HFFc6 (cell line): ENCODE measurements around the gene MGAT3. TPM values are rescaled to one million over a fixed set of nuclear protein-coding genes. Genes with fewer than 3 reads are reported as not detected.

Experiments used
- DNase-seq: peaks from one replicate; pipeline ENCODE4 v3.0.0-alpha.2; 2018
- H3K27ac Mint-ChIP-seq: 2 replicates; pipeline ENCODE4 v1.8.0; 2020; ENCODE audit warnings: mild to moderate bottlenecking, mixed read lengths
- H3K27me3 Mint-ChIP-seq: 2 replicates; pipeline ENCODE4 v1.8.0; 2021; ENCODE audit warnings: mild to moderate bottlenecking, moderate library complexity, mixed read lengths; ENCODE audit not compliant: insufficient read depth
- H3K36me3 Mint-ChIP-seq: 2 replicates; pipeline ENCODE4 v1.8.0; 2021; ENCODE audit warnings: low read depth, mixed read lengths
- H3K4me1 Mint-ChIP-seq: 2 replicates; pipeline ENCODE4 v1.8.0; 2020; ENCODE audit warnings: low read depth, mixed read lengths
- H3K4me3 Mint-ChIP-seq: 2 replicates; pipeline ENCODE4 v1.8.0; 2020; ENCODE audit warnings: mild to moderate bottlenecking, moderate library complexity, mixed read lengths
- H3K9me3 Mint-ChIP-seq: 2 replicates; pipeline ENCODE4 v1.8.0; 2020; ENCODE audit warnings: mild to moderate bottlenecking, mixed read lengths
- total RNA-seq, 6 experiments: library from RNA; stranded (reverse); fragmentation: NEBNext Ultra II Directional; extraction: Animal tissue kit (Norgen Biotek cat#: 25700); gene quantifications; 2 replicates in 1 of 6; 3 replicates in 5 of 6; pipeline ENCODE4 v1.2.3, GENCODE V29; 2021
- TF ChIP-seq, protein P1 (sequence below): fragments of 200-600 bp; sonication (generic); IDR thresholded peaks from 2 replicates; pipeline ENCODE4 v1.5.0; 2021; ENCODE audit warnings: antibody characterized with exemption, mild to moderate bottlenecking

Gene MGAT3
- total RNA-seq, 6 experiments from 2014 or later: not detected

DNA sequence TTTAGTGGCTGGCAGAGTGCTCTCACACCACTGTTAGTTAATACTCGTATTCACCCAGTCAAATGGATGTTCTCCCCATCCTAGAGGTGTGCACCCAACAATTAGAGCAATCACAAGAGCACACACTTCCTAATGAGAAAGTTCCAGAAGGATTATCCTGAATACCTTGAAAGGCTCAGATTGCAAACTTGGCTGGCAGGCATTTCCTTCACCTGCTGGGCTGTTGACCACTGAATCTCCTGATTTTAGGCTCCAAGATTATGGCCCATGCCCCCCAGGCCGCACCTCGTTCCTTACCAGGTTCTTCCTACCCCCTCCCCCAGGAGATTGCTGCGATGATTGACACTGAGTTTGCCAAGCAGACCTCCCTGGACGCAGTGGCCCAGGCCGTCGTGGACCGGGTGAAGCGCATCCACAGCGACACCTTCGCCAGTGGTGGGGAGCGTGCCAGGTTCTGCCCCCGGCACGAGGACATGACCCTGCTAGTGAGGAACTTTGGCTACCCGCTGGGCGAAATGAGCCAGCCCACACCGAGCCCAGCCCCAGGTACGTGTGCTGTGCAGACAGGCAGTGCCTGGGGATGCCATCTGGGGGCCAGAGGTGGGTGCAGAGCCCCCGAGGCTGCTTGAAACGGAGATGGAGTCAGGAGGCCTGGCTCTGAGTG is 30.3 kb upstream of the MGAT3 start:
- Mint-ChIP-seq H3K4me1 (peaks cover 7% of the 10 kb centered on the region), H3K36me3 (peaks cover 9% of the 10 kb centered on the region), H3K27me3 (no peaks in the 10 kb centered on the region), H3K27ac (no peak overlapping the region), H3K9me3 (no peaks in the 10 kb centered on the region), H3K4me3 (no peak overlapping the region)
- TF ChIP-seq, protein P1, sequence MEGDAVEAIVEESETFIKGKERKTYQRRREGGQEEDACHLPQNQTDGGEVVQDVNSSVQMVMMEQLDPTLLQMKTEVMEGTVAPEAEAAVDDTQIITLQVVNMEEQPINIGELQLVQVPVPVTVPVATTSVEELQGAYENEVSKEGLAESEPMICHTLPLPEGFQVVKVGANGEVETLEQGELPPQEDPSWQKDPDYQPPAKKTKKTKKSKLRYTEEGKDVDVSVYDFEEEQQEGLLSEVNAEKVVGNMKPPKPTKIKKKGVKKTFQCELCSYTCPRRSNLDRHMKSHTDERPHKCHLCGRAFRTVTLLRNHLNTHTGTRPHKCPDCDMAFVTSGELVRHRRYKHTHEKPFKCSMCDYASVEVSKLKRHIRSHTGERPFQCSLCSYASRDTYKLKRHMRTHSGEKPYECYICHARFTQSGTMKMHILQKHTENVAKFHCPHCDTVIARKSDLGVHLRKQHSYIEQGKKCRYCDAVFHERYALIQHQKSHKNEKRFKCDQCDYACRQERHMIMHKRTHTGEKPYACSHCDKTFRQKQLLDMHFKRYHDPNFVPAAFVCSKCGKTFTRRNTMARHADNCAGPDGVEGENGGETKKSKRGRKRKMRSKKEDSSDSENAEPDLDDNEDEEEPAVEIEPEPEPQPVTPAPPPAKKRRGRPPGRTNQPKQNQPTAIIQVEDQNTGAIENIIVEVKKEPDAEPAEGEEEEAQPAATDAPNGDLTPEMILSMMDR: no peak
- DNase-seq: no peak

DNA sequence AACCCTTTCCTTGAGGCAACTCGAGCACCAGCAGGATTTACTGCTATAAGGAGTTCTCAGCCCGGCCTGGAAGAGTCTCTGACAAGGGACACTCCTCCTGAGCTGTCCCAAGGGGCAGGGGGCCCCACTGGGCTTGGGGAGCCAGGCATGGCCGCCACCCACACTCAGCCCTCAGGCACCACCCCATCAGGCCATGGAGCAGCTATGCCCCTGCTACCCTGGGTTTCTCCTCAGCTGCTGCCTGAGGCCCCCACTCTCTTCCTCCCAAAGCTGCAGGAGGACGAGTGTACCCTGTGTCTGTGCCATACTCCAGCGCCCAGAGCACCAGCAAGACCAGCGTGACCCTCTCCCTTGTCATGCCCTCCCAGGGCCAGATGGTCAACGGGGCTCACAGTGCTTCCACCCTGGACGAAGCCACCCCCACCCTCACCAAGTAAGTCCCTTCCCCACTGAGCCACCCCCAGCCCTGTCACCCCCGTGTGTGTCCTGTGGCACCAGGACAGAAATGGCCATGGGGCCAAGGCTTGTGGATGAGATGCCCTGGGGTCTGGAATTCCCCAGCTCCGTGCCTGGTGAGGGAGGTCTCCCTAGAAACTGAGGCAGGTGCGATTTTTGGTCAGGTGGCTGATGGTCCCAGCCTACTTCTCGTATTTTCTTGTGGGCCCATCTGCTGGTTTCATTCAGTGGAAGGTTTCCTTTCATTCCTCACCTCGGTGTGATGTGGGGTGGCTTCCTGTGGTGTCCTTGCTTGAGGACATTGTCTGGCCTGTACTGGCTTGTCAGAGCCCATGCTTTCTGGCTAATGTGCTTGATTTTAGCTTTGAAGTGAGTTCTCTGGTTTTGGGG is 28.8 kb upstream of the MGAT3 start:
- H3K36me3 Mint-ChIP-seq: peaks cover 5% of the 10 kb centered on the region
- no peaks in the 10 kb centered on the region for H3K27me3 Mint-ChIP-seq
- TF ChIP-seq, protein P1: no peak
- no peak for DNase-seq
- H3K27ac Mint-ChIP-seq: no peak overlapping the region
- no peak overlapping the region for H3K4me3 Mint-ChIP-seq
- no peaks in the 10 kb centered on the region for H3K9me3 Mint-ChIP-seq
- H3K4me1 Mint-ChIP-seq: peaks cover 12% of the 10 kb centered on the region

DNA sequence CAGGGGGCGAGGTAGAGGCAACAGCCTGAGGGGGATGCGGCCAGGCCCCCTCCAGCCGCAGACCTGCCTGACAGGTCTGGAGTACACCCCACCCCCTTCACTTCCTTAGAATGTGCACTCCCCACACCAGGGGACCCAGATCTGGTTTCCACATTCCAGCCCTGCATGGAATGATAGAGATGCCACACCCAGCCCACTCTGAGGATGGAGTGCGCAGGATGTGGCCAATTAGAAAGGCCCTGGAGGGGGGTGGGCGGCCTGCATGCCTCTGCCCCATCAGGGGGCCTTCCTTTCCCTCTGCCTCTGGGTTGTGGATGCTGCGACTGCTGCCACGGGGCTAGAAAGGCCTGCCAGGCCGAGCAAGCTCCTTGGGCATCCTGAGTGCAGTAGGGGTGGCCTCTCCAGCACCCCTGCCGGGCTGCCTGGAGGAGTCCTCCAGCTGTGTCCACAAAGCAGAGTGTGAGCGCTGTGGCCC is 28.2 kb upstream of the MGAT3 start:
- H3K4me3 Mint-ChIP-seq: no peak overlapping the region
- no peaks in the 10 kb centered on the region for H3K27me3 Mint-ChIP-seq
- H3K4me1 Mint-ChIP-seq: peaks cover 12% of the 10 kb centered on the region
- H3K9me3 Mint-ChIP-seq: no peaks in the 10 kb centered on the region
- no peak overlapping the region for H3K27ac Mint-ChIP-seq
- no peak for DNase-seq
- TF ChIP-seq, protein P1: no peak
- peaks cover 5% of the 10 kb centered on the region for H3K36me3 Mint-ChIP-seq

DNA sequence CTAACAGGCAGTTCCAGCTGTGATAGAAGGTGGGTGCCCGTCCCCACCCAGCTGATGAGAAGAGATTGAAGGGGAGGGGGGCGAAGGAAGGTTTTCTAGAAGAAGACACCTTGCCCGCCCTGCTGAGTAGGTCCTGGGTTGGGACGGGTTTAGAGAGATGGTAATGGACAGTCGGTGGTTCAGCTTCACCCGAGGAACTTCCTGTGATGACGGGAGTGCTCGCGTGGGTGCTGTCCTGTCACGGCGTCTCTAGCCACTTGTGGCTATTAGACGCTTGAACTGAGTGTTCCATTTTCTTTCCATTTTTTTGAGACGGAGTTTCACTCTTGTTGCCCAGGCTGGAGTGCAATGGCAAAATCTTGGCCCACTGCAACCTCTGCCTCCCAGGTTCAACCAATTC is 27.6 kb upstream of the MGAT3 start:
- Mint-ChIP-seq H3K27me3 (no peaks in the 10 kb centered on the region), H3K27ac (no peak overlapping the region), H3K9me3 (no peaks in the 10 kb centered on the region), H3K36me3 (peaks cover under 1% of the 10 kb centered on the region), H3K4me3 (no peak overlapping the region), H3K4me1 (peaks cover 12% of the 10 kb centered on the region)
- TF ChIP-seq, protein P1: no peak
- no peak for DNase-seq

DNA sequence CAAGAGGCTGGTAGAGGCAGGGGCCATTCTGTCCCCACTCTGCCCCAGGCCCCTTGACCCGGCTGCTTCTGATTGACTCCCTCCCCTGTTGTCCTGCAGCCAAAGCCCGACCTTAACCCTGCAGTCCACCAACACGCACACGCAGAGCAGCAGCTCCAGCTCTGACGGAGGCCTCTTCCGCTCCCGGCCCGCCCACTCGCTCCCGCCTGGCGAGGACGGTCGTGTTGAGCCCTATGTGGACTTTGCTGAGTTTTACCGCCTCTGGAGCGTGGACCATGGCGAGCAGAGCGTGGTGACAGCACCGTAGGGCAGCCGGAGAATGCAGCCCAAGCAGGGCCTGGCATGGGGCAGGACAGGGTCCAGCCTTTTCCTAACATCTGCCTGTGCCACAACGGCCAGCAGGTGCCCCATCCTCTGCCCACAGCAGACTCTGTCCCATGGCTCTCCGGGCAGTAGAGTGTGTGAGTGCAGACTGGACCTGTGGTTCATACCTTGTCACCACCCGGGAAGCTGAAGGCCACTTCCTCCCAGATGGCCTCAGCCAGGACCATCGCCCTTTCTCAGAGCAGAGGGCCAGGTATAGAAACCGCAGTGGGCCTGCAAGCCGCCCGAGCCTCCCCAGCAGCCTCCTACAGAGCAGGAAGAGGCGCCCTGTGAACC is 26.8 kb upstream of the MGAT3 start:
- Mint-ChIP-seq H3K4me3 (no peak overlapping the region), H3K4me1 (peaks cover 12% of the 10 kb centered on the region), H3K27me3 (no peaks in the 10 kb centered on the region), H3K27ac (no peak overlapping the region), H3K36me3 (no peaks in the 10 kb centered on the region; the same call in 1 of the 2 replicates), H3K9me3 (no peaks in the 10 kb centered on the region)
- DNase-seq: no peak
- TF ChIP-seq, protein P1: no peak
